Measurements from ENCODE around the gene TTC7B. TPM values are rescaled to one million over a fixed set of nuclear protein-coding genes. Genes with fewer than 3 reads are reported as not detected.
A peak's percentile ranks its signal among the peaks of the same experiment; 100 is the strongest.

Gene TTC7B
- total and polyA plus RNA-seq, 2 of the 8 experiments (the other 6 are each of a cell fraction or from before 2014, with no cell fraction given), result 23.7 to 34.0 TPM

DNA sequence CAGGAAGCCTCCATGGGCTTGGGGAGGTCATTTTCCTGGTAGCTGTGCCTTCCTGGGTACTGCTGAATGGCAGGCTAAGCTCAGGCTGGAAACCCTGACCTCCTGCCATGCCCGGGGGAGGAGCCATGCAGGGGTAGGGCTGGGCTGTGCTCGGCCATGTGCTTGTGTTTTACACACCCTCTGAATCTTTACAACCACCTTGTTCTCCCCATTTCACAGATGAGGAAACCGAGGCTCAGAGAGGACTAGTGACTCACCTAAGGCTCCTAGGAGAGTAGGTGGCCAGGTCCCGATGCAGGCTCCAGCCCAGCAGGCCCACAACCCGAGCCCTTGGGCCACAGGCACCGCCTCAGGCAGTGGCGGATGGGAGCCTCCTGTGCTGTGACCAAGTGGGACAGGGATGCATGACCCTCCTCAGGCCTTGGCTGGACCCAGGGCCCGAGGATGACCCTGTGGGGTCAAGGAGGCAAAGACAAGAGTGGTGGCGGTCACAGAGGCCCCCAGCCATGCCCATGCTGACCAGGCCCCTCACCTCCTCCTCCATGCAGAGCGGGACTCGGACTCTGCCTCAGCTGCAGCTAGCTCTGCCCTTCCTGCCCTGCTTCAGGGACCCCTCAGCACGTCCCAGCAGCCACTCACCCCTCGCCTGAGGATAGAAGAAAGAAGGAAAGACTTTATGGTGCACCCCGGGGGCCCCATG is 283.3 kb downstream of the TTC7B start:
- Histone ChIP-seq H3K9me3 (ENCODE audit: insufficient read depth in 2 of 2, low read depth in 1 of 2, low read length in 1 of 2) (no peaks in the 10 kb centered on the region), H2AK5ac (ENCODE audit: low read depth, low read length) (no peak overlapping the region), H4K5ac (ENCODE audit: insufficient read length, low read depth, low read length) (no peak overlapping the region), H3K23ac (ENCODE audit: insufficient read length) (no peak overlapping the region), H3K4me2 (ENCODE audit: insufficient read depth in 1 of 2, low read depth in 2 of 2, low read length in 2 of 2) (no peak overlapping the region), H4K20me1 (replicated peaks in 1 of 2; ENCODE audit: control insufficient read depth in 1 of 2, insufficient read depth in 2 of 2, low read length in 2 of 2) (no peaks in the 10 kb centered on the region), H2BK120ac (replicated peaks; ENCODE audit: low read depth, low read length) (no peak overlapping the region), H2BK12ac (ENCODE audit: low read depth, low read length) (0 out of 2 replicates have a peak overlapping the region, but pooled peaks have one; percentile 14), H3K27ac (ENCODE audit: low read depth, low read length) (no peak overlapping the region), H3K18ac (ENCODE audit: extremely low read depth, low read length) (no peak overlapping the region; the same call in 1 of the 2 replicates), H3K9ac (replicated peaks in 1 of 4; ENCODE audit: extremely low read depth in 1 of 4, low read depth in 3 of 4, low read length in 3 of 4) (no peak overlapping the region), H3K27me3 (replicated peaks in 1 of 4; ENCODE audit: control insufficient read depth in 3 of 4, extremely low read depth in 1 of 4, insufficient read depth in 3 of 4, low read length in 3 of 4) (no peaks in the 10 kb centered on the region), H3K4ac (replicated peaks; ENCODE audit: insufficient read length, low read depth, low read length) (no peak overlapping the region), H3K56ac (replicated peaks; ENCODE audit: insufficient read length, low read depth, low read length) (no peak overlapping the region), H2BK20ac (ENCODE audit: low read length) (no peak overlapping the region), H3K4me3 (ENCODE audit: extremely low read depth in 1 of 4, insufficient read depth in 2 of 4, low read depth in 3 of 4, low read length in 4 of 4) (no peak overlapping the region), H3K14ac (ENCODE audit: insufficient read length) (no peak overlapping the region), H4K91ac (replicated peaks; ENCODE audit: insufficient read length, low read length) (no peak overlapping the region), H2AFZ (ENCODE audit: low read length) (no peak overlapping the region), H2BK5ac (ENCODE audit: low read depth, low read length) (no peak overlapping the region; the same call in 1 of the 2 replicates), H4K8ac (ENCODE audit: extremely low read depth, insufficient read depth, low read length) (no peak overlapping the region; the same call in 1 of the 2 replicates), H3K4me1 (replicated peaks in 1 of 4; ENCODE audit: control insufficient read depth in 3 of 4, insufficient read depth in 4 of 4, low read length in 3 of 4) (peaks cover 0 to 5% (median 1%) of the 10 kb centered on the region in 4 experiments; a peak in 4 of 7 replicates), H3K36me3 (ENCODE audit: control insufficient read depth in 2 of 4, insufficient read depth in 4 of 4, low read length in 3 of 4) (no peaks in the 10 kb centered on the region), H3K79me2 (ENCODE audit: control insufficient read depth in 1 of 2, insufficient read depth in 2 of 2, low read length in 2 of 2) (no peaks in the 10 kb centered on the region), H2BK15ac (ENCODE audit: low read length) (peak overlapping the region; percentile 88; the same call in 1 of the 2 replicates), H3K79me1 (ENCODE audit: low read depth, low read length) (no peaks in the 10 kb centered on the region; the same call in 1 of the 2 replicates), H3K23me2 (ENCODE audit: low read depth, low read length) (no peaks in the 10 kb centered on the region)
- ChIA-PET POLR2A (ENCODE audit: partially characterized antibody) (no interaction called here), CTCF (ENCODE audit: partially characterized antibody) (interaction anchor here (0.8 to 2.0 kb wide), 2 partner anchors 10 to 12 kb away, joined by 3 to 6 read pairs; no protein-coding TSS in a partner anchor)
- 89% methylated on average over 11 of the region's 14 CpGs; no CpG with 5 or more reads in 1 of the 2 experiments for WGBS, 2 experiments (ENCODE audit: extremely low coverage in 1 of 2, insufficient coverage in 1 of 2, insufficient read length in 1 of 2, insufficient replicate concordance in 2 of 2, low coverage in 1 of 2, low lambda C conversion rate in 2 of 2, missing lambda C conversion rate in 1 of 2)
- DNase-seq (ENCODE audit: low read depth in 1 of 2, low spot score in 2 of 2), result no peak
- no peak for FAIRE-seq
- TF ChIP-seq PHF8 (conservative IDR thresholded peaks at IDR 0.05; ENCODE audit: low read depth, low read length), result no peak
- no peak for TF ChIP-seq BRCA1 (IDR thresholded peaks at IDR 0.05; ENCODE audit: low read depth, low read length)
- no peak for TF ChIP-seq SP2 (IDR thresholded peaks at IDR 0.05; ENCODE audit: low read length)
- TF ChIP-seq TAF1 (IDR thresholded peaks at IDR 0.05; ENCODE audit: low read depth, low read length), result no peak
- no peak for TF ChIP-seq GTF2F1 (IDR thresholded peaks at IDR 0.05; ENCODE audit: borderline replicate concordance, low read depth, low read length)
- no peak for TF ChIP-seq SP1 (IDR thresholded peaks at IDR 0.05; ENCODE audit: low read depth, low read length)
- TF ChIP-seq CBX8 (IDR thresholded peaks at IDR 0.05; ENCODE audit: borderline replicate concordance, low read depth, low read length), result no peak
- TF ChIP-seq RAD21 (IDR thresholded peaks at IDR 0.05 in 1 of 2, conservative IDR thresholded peaks at IDR 0.05 in 1 of 2; ENCODE audit: low read depth in 2 of 2, low read length in 2 of 2), result no peak
- no peak for TF ChIP-seq CEBPB (IDR thresholded peaks at IDR 0.05; ENCODE audit: low read depth, low read length)
- TF ChIP-seq EZH2 (IDR thresholded peaks at IDR 0.05; ENCODE audit: low read depth, low read length, severe bottlenecking), result no peak
- TF ChIP-seq POLR2AphosphoS5 (IDR thresholded peaks at IDR 0.05; ENCODE audit: low read depth, low read length), result no peak
- no peak for TF ChIP-seq SIX5 (IDR thresholded peaks at IDR 0.05; ENCODE audit: low read depth, low read length)
- TF ChIP-seq, protein P1, sequence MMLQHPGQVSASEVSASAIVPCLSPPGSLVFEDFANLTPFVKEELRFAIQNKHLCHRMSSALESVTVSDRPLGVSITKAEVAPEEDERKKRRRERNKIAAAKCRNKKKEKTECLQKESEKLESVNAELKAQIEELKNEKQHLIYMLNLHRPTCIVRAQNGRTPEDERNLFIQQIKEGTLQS (IDR thresholded peaks at IDR 0.05; ENCODE audit: insufficient read depth, low read depth, low read length), result no peak
